OCI-LY1 (cell line): ENCODE measurements around the gene TDRKH.

Experiments
- H2AFZ ChIP-seq: fragments of 200-600 bp; sonication (generic), shearing (Covaris generic); 2 replicates; pipeline ENCODE4 v1.6.0; 2014; ENCODE audit warnings: antibody characterized with exemption, mild to moderate bottlenecking, low read length
- H3F3A ChIP-seq: fragments of 200-600 bp; sonication (generic), shearing (Covaris generic); 2 replicates; pipeline ENCODE4 v1.6.0; 2014; ENCODE audit warnings: mild to moderate bottlenecking, antibody characterized with exemption, low read length, moderate library complexity; ENCODE audit not compliant: insufficient read depth
- H3K27ac ChIP-seq: fragments of 200-600 bp; sonication (generic); 2 replicates; pipeline ENCODE4 v1.5.1; 2014; ENCODE audit warnings: low read length, mixed run types, mild to moderate bottlenecking, low read depth; ENCODE audit not compliant: poor library complexity, severe bottlenecking
- H3K27me3 ChIP-seq: fragments of 200-600 bp; sonication (generic); 2 replicates; pipeline ENCODE4 v1.6.0; 2014; ENCODE audit warnings: antibody characterized with exemption, mild to moderate bottlenecking, low read length, moderate library complexity; ENCODE audit not compliant: insufficient read depth
- H3K36me3 ChIP-seq: fragments of 200-600 bp; sonication (generic); 2 replicates; pipeline ENCODE4 v1.6.1; 2014; ENCODE audit warnings: mild to moderate bottlenecking, antibody characterized with exemption, low read length, moderate library complexity, mixed read lengths; ENCODE audit not compliant: insufficient read depth
- H3K4me1 ChIP-seq: fragments of 200-600 bp; sonication (generic); 2 replicates; pipeline ENCODE4 v1.5.1; 2014; ENCODE audit warnings: mild to moderate bottlenecking, low read length, moderate library complexity; ENCODE audit not compliant: insufficient read depth, severe bottlenecking
- H3K4me2 ChIP-seq: fragments of 200-600 bp; sonication (generic), shearing (Covaris generic); 2 replicates; pipeline ENCODE4 v1.6.1; 2014; ENCODE audit warnings: low read length
- H3K4me3 ChIP-seq: fragments of 200-600 bp; sonication (generic); 2 replicates; pipeline ENCODE4 v1.5.1; 2014; ENCODE audit warnings: low read length, low read depth, mild to moderate bottlenecking, mixed read lengths; ENCODE audit not compliant: poor library complexity, severe bottlenecking
- H3K79me2 ChIP-seq: fragments of 200-600 bp; shearing (Covaris generic); 2 replicates; pipeline ENCODE4 v1.6.1; 2016; ENCODE audit warnings: mixed run types, low read length, mixed read lengths; ENCODE audit not compliant: insufficient read depth
- H3K9ac ChIP-seq: fragments of 200-600 bp; sonication (generic), shearing (Covaris generic); 2 replicates; pipeline ENCODE4 v1.6.1; 2014; ENCODE audit warnings: mild to moderate bottlenecking, low read length, mixed read lengths
- H3K9me2 ChIP-seq: fragments of 200-600 bp; sonication (generic), shearing (Covaris generic); 2 replicates; pipeline ENCODE4 v1.6.1; 2014; ENCODE audit warnings: low read depth, mild to moderate bottlenecking, low read length, mixed read lengths
- H3K9me3 ChIP-seq: fragments of 200-600 bp; shearing (Covaris generic); 2 replicates; pipeline ENCODE4 v1.6.1; 2014; ENCODE audit warnings: low read length, mixed read lengths
- H4K20me1 ChIP-seq: fragments of 200-600 bp; sonication (generic), shearing (Covaris generic); 2 replicates; pipeline ENCODE4 v1.6.0; 2016; ENCODE audit warnings: mild to moderate bottlenecking, low read length; ENCODE audit not compliant: insufficient read depth
- EZH2 ChIP-seq: fragments of 200-600 bp; sonication (generic), shearing (Covaris generic); IDR thresholded peaks from 2 replicates; pipeline ENCODE4 v1.8.0; 2017; ENCODE audit warnings: borderline replicate concordance, mixed run types, mild to moderate bottlenecking, antibody characterized with exemption, low read length, moderate library complexity, mixed read lengths
- TF ChIP-seq, protein P1 (sequence below): fragments of 200-600 bp; sonication (generic), shearing (Covaris generic); IDR thresholded peaks from 2 replicates; pipeline ENCODE4 v1.5.1; 2017; ENCODE audit warnings: mild to moderate bottlenecking, antibody characterized with exemption, low read length, moderate library complexity, mixed read lengths

The TDRKH gene

DNA sequence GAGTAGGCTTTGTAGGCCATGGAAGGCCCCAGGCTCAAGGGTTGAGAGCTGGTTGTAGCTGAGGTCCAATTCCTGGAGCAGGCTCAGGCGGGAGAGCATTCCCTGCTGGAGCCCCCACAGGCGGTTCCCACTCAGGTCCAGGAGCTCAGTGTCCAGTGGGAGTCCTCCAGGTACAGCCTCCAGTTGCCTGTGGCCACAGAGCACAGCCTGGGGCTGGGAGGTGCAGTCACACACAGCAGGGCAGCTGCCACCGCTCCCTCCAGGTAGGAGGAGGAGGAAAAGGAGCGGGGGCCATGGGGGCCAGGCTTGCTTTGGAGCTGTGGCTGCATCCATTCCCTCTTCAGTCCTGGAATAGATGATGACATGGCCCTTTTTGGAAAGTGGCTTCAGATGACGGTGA is 12.1 kb upstream of the TDRKH start:
- Histone ChIP-seq H3K9me3 (no peaks in the 10 kb centered on the region), H3K27ac (no peak overlapping the region), H3K9me2 (no peaks in the 10 kb centered on the region), H3K27me3 (0 out of 2 replicates have a peak, but pooled peaks cover 8% of the 10 kb centered on the region), H3F3A (no peaks in the 10 kb centered on the region), H3K36me3 (no peaks in the 10 kb centered on the region), H3K4me3 (no peak overlapping the region), H3K4me2 (no peak overlapping the region), H4K20me1 (no peaks in the 10 kb centered on the region), H3K4me1 (no peaks in the 10 kb centered on the region), H2AFZ (no peak overlapping the region), H3K79me2 (no peaks in the 10 kb centered on the region), H3K9ac (no peak overlapping the region)
- TF ChIP-seq EZH2: no peak

DNA sequence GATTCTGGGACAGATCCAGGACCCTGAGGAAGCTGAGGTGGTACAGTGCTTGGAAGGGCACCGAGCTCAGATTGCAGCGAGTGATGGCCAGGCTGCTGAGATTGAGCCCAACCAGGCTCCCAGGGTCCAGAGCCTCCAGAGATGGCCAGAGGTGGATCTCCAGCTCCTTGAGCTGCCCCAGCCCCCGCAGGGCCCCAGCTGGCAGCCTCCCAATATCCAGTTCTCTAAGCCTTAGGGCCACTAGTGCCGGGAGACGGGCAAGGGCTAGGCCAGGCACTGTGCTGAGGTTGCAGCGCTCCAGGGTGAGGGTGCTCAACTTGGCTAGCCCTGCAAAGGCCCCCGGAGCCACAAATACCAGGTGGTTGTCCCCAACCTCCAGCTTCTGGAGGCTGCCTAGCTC is 11.5 kb upstream of the TDRKH start:
- H3K79me2 ChIP-seq: no peaks in the 10 kb centered on the region
- H3K4me2 ChIP-seq: no peak overlapping the region
- no peak overlapping the region for H3K4me3 ChIP-seq
- H4K20me1 ChIP-seq: no peaks in the 10 kb centered on the region
- H2AFZ ChIP-seq: no peak overlapping the region
- no peaks in the 10 kb centered on the region for H3K4me1 ChIP-seq
- peaks cover 8% of the 10 kb centered on the region; the same call in 1 of the 2 replicates for H3K27me3 ChIP-seq
- no peaks in the 10 kb centered on the region for H3K9me2 ChIP-seq
- no peaks in the 10 kb centered on the region for H3K9me3 ChIP-seq
- no peaks in the 10 kb centered on the region for H3K36me3 ChIP-seq
- no peaks in the 10 kb centered on the region for H3F3A ChIP-seq
- no peak for TF ChIP-seq EZH2
- TF ChIP-seq, protein P1, sequence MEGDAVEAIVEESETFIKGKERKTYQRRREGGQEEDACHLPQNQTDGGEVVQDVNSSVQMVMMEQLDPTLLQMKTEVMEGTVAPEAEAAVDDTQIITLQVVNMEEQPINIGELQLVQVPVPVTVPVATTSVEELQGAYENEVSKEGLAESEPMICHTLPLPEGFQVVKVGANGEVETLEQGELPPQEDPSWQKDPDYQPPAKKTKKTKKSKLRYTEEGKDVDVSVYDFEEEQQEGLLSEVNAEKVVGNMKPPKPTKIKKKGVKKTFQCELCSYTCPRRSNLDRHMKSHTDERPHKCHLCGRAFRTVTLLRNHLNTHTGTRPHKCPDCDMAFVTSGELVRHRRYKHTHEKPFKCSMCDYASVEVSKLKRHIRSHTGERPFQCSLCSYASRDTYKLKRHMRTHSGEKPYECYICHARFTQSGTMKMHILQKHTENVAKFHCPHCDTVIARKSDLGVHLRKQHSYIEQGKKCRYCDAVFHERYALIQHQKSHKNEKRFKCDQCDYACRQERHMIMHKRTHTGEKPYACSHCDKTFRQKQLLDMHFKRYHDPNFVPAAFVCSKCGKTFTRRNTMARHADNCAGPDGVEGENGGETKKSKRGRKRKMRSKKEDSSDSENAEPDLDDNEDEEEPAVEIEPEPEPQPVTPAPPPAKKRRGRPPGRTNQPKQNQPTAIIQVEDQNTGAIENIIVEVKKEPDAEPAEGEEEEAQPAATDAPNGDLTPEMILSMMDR: no peak
- H3K27ac ChIP-seq: no peak overlapping the region
- H3K9ac ChIP-seq: no peak overlapping the region

DNA sequence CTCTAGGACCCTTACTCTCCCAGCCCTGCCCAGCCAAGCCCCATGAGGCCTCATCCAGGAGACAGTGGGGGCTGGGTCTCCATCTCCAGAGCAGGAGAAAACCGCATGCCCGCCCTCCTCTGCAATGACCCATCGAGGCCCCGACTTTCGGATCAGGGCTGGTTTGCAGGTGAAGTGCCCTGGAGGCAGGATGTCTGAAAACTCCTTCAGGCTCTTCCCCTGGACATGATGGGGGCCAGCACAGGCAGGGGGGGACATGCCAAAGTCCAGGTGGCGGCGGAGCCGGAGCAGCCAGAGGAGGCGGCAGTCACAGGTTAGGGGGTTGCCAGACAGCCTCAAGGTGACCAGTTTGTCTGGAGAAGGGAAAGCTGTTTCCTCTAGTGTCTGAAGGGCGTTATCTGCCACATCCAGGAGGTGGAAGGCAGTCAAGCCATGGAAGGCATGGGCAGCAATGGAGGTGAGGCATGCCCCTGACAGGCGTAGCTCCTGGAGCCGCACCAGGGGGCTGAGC is 11.1 kb upstream of the TDRKH start:
- Histone ChIP-seq H3F3A (no peaks in the 10 kb centered on the region), H3K36me3 (no peaks in the 10 kb centered on the region), H3K9me3 (no peaks in the 10 kb centered on the region), H3K4me1 (no peaks in the 10 kb centered on the region), H4K20me1 (no peaks in the 10 kb centered on the region), H3K27ac (no peak overlapping the region), H3K4me2 (no peak overlapping the region), H3K9ac (no peak overlapping the region), H2AFZ (no peak overlapping the region), H3K9me2 (no peaks in the 10 kb centered on the region), H3K4me3 (no peak overlapping the region), H3K79me2 (no peaks in the 10 kb centered on the region), H3K27me3 (peaks cover 4% of the 10 kb centered on the region; the same call in 1 of the 2 replicates)
- no peak for TF ChIP-seq EZH2
- TF ChIP-seq, protein P1: no peak

DNA sequence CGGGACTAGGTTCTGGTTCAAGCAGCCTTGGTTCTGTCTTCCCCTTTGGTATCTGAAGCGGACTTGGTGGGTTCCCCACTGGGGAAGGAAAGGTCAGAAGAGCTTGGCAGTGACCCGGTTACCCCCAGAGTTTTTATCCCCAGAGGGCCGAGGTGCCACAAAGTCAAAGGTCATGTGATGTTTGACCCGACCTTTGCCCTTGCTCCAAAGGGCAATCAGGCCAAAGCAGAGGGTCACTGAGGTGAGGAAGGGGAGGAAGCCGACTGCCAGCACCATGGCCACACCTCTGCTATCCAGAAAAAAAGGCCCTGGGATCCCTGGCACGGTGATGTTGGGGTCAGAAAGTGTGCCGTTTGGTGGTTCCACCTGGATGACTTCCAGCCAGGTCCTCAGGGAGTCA is 10.5 kb upstream of the TDRKH start:
- H3K9me3 ChIP-seq: no peaks in the 10 kb centered on the region
- peaks cover 4% of the 10 kb centered on the region; the same call in 1 of the 2 replicates for H3K27me3 ChIP-seq
- no peaks in the 10 kb centered on the region for H3K79me2 ChIP-seq

More for the DNA sequence above, 10.5 kb upstream of the TDRKH start:
- no peak overlapping the region for H3K4me2 ChIP-seq
- no peaks in the 10 kb centered on the region for H3K4me1 ChIP-seq
- H3K27ac ChIP-seq: no peak overlapping the region
- H3F3A ChIP-seq: no peaks in the 10 kb centered on the region
- no peak overlapping the region for H3K4me3 ChIP-seq
- H3K36me3 ChIP-seq: no peaks in the 10 kb centered on the region
- H2AFZ ChIP-seq: no peak overlapping the region
- H4K20me1 ChIP-seq: no peaks in the 10 kb centered on the region
- H3K9me2 ChIP-seq: no peaks in the 10 kb centered on the region
- no peak overlapping the region for H3K9ac ChIP-seq
- TF ChIP-seq, protein P1: no peak
- no peak for TF ChIP-seq EZH2
